H1 (cell line): Measurements from ENCODE around the gene MDH1. TPM values are rescaled to one million over a fixed set of nuclear protein-coding genes. Genes with fewer than 3 reads are reported as not detected.

Experiments used
- ASH2L ChIP-seq: fragments of 200-600, 300-600 bp; sonication (generic); IDR thresholded peaks from one replicate; pipeline ENCODE4 v1.7.1; 2017; ENCODE audit warnings: low read length
- ATF2 ChIP-seq: IDR thresholded peaks from 2 replicates; pipeline ENCODE4 v1.6.1; 2012; ENCODE audit warnings: low read length, inconsistent platforms
- CREB1 ChIP-seq: IDR thresholded peaks from 2 replicates; pipeline ENCODE4 v1.6.1; 2012; ENCODE audit warnings: inconsistent platforms
- RNF2 ChIP-seq: fragments of 200-900, 300-1000 bp; sonication (generic); IDR thresholded peaks from 2 replicates; pipeline ENCODE4 v1.7.1; 2016; ENCODE audit warnings: borderline replicate concordance, low read depth, mild to moderate bottlenecking, antibody characterized with exemption, low read length; ENCODE audit not compliant: poor library complexity, severe bottlenecking; ENCODE audit errors: missing control alignments
- TBP ChIP-seq: IDR thresholded peaks from 2 replicates; pipeline ENCODE4 v1.6.1; 2011; ENCODE audit warnings: low read depth, low read length, improper control_type of control experiment
- polyA plus RNA-seq, 7 experiments: library from polyadenylated mRNA; depleted of rRNA in 3 of 7; stranded (reverse) in 5 of 7; unstranded in 2 of 7; fragments of >200 nt in 5 of 7; fragments of 200-250 nt in 2 of 7; gene quantifications; 1 replicate in 5 of 7; 2 replicates in 1 of 7; 4 replicates in 1 of 7; pipeline versions ENCODE4 v1.2.1 to v1.2.3, GENCODE V29; 2011 to 2013; ENCODE audit warnings: missing spikeins in 2 of 7, mixed read lengths in 2 of 7
- total RNA-seq: library from RNA; stranded (reverse); fragmentation: NEBNext Ultra II Directional; extraction: Animal tissue kit (Norgen Biotek cat#: 25700); gene quantifications from 2 replicates; pipeline ENCODE4 v1.2.1, GENCODE V29; 2021

The MDH1 gene
- total and polyA plus RNA-seq, 2 of the 8 experiments (the other 6 are each of a cell fraction or from before 2014, with no cell fraction given), result 353 to 376 TPM

- no peak for TF ChIP-seq RNF2
- no peak for TF ChIP-seq TBP
- TF ChIP-seq ATF2, result no peak
- TF ChIP-seq ASH2L, result no peak
- no peak for TF ChIP-seq CREB1
Observed at GRCh38 chr2:63650756-63651155, 62.0 kb downstream of the MDH1 start (continued).
